NB4 (cell line): ENCODE measurements around the gene RPS6KC1.

ENCODE experiments used
- MYC ChIP-seq: IDR thresholded peaks from 2 replicates; pipeline ENCODE4 v1.6.1; 2011; ENCODE audit warnings: low read depth, low read length
- POLR2A ChIP-seq: IDR thresholded peaks from 2 replicates; pipeline ENCODE4 v1.6.1; 2011; ENCODE audit warnings: mild to moderate bottlenecking; ENCODE audit not compliant: insufficient read length; ENCODE audit errors: extremely low read depth

- TF ChIP-seq MYC: no peak
- TF ChIP-seq POLR2A: no peak
These were observed 60.5 kb downstream of the RPS6KC1 start for GRCh38 chr1:213111502-213111901.
